K562 (cell line): ENCODE data around the gene PARS2. TPM values are rescaled to one million over a fixed set of nuclear protein-coding genes. Genes with fewer than 3 reads are reported as not detected.

Experiments
- polyA plus RNA-seq, 8 experiments: library from polyadenylated mRNA; depleted of rRNA in 4 of 8; stranded (reverse) in 5 of 8; unstranded in 3 of 8; fragments of >200 nt; fragmentation: Nextera tagmentation in 2 of 8; fragmentation: Illumina TruSeq in 1 of 8; extraction: Ambion mirVana in 2 of 8; extraction: Trizol in 1 of 8; gene quantifications; 2 replicates each; pipeline versions ENCODE4 v1.2.1 to v1.2.3, GENCODE V29; 2011 to 2014; ENCODE audit warnings: inconsistent platforms in 1 of 8, missing spikeins in 1 of 8
- total RNA-seq, 7 experiments: library from RNA; depleted of rRNA in 6 of 7; stranded (reverse); fragments of >200 nt in 6 of 7; fragmentation: Illumina TruSeq in 2 of 7; extraction: Trizol in 2 of 7; gene quantifications; 2 replicates each; pipeline versions ENCODE4 v1.2.1 to v1.2.3, GENCODE V29; 2011 to 2021; ENCODE audit warnings: low replicate concordance in 1 of 7

PARS2 gene
- total and polyA plus RNA-seq, 9 of the 15 experiments (the other 6 are each of a cell fraction or from before 2014, with no cell fraction given) = 6.3 to 12.4 (median 7.9) TPM

Other genes starting within 250 kb of the PARS2 start
Only the 7 nearest of the 8 such genes appear.
- 0.49 and 0.64 TPM in 2 replicates for gene ACOT11, start 216.3 kb downstream of the PARS2 start, total RNA-seq (2014; rRNA removed)
- gene ACOT11, start 216.3 kb downstream of the PARS2 start, total RNA-seq (2014; rRNA removed; fragmentation: Illumina TruSeq; extraction: Trizol) = 0.04 and 0.16 TPM in 2 replicates
- 0.33 and 0.64 TPM in 2 replicates for gene ACOT11, start 216.3 kb downstream of the PARS2 start, total RNA-seq (2015; rRNA removed; fragmentation: Illumina TruSeq; extraction: Trizol)
- 0.89 and 1.2 TPM in 2 replicates for gene ACOT11, start 216.3 kb downstream of the PARS2 start, total RNA-seq (2021)
- 0.31 and 2.8 TPM in 2 replicates for gene ACOT11, start 216.3 kb downstream of the PARS2 start, polyA plus RNA-seq (2011; rRNA removed)
- gene ACOT11, start 216.3 kb downstream of the PARS2 start, polyA plus RNA-seq (2014; fragmentation: Illumina TruSeq; extraction: Trizol) = 0.42 and 0.91 TPM in 2 replicates
- gene ACOT11, start 216.3 kb downstream of the PARS2 start, polyA plus RNA-seq (2014; fragmentation: Nextera tagmentation; extraction: Ambion mirVana) = not detected
- gene ACOT11, start 216.3 kb downstream of the PARS2 start, polyA plus RNA-seq (2014; rRNA removed) = 0.71 and 0.78 TPM in 2 replicates
- gene FAM151A, start 141.0 kb downstream of the PARS2 start, total RNA-seq (2014; rRNA removed) = not detected in 2 replicates
- gene FAM151A, start 141.0 kb downstream of the PARS2 start, total RNA-seq (2014; rRNA removed; fragmentation: Illumina TruSeq; extraction: Trizol) = not detected in 2 replicates
- not detected in 2 replicates for gene FAM151A, start 141.0 kb downstream of the PARS2 start, total RNA-seq (2015; rRNA removed; fragmentation: Illumina TruSeq; extraction: Trizol)
- not detected in 2 replicates for gene FAM151A, start 141.0 kb downstream of the PARS2 start, total RNA-seq (2021)
- gene FAM151A, start 141.0 kb downstream of the PARS2 start, polyA plus RNA-seq (2011; rRNA removed) = not detected in 2 replicates
- gene FAM151A, start 141.0 kb downstream of the PARS2 start, polyA plus RNA-seq (2014; fragmentation: Illumina TruSeq; extraction: Trizol) = not detected in 2 replicates
- not detected for gene FAM151A, start 141.0 kb downstream of the PARS2 start, polyA plus RNA-seq (2014; fragmentation: Nextera tagmentation; extraction: Ambion mirVana)
- not detected in 2 replicates for gene FAM151A, start 141.0 kb downstream of the PARS2 start, polyA plus RNA-seq (2014; rRNA removed)
- not detected in 2 replicates for gene MROH7, start 122.7 kb downstream of the PARS2 start, total RNA-seq (2014; rRNA removed)
- not detected in 2 replicates for gene MROH7, start 122.7 kb downstream of the PARS2 start, total RNA-seq (2014; rRNA removed; fragmentation: Illumina TruSeq; extraction: Trizol)
- gene MROH7, start 122.7 kb downstream of the PARS2 start, total RNA-seq (2015; rRNA removed; fragmentation: Illumina TruSeq; extraction: Trizol) = not detected in 2 replicates
- gene MROH7, start 122.7 kb downstream of the PARS2 start, total RNA-seq (2021) = not detected in 2 replicates
- 0.03 TPM in 1 of 2 replicates, not detected in the other for gene MROH7, start 122.7 kb downstream of the PARS2 start, polyA plus RNA-seq (2011; rRNA removed)
- gene MROH7, start 122.7 kb downstream of the PARS2 start, polyA plus RNA-seq (2014; fragmentation: Illumina TruSeq; extraction: Trizol) = not detected in 2 replicates
- not detected for gene MROH7, start 122.7 kb downstream of the PARS2 start, polyA plus RNA-seq (2014; fragmentation: Nextera tagmentation; extraction: Ambion mirVana)
- not detected in 2 replicates for gene MROH7, start 122.7 kb downstream of the PARS2 start, polyA plus RNA-seq (2014; rRNA removed)
- 36.3 and 41.1 TPM in 2 replicates for gene TTC4, start 48.7 kb downstream of the PARS2 start, total RNA-seq (2014; rRNA removed)
- gene TTC4, start 48.7 kb downstream of the PARS2 start, total RNA-seq (2014; rRNA removed; fragmentation: Illumina TruSeq; extraction: Trizol) = 66.7 and 68.3 TPM in 2 replicates
- 66.3 and 76.3 TPM in 2 replicates for gene TTC4, start 48.7 kb downstream of the PARS2 start, total RNA-seq (2015; rRNA removed; fragmentation: Illumina TruSeq; extraction: Trizol)
- gene TTC4, start 48.7 kb downstream of the PARS2 start, total RNA-seq (2021) = 42.6 and 42.8 TPM in 2 replicates
- gene TTC4, start 48.7 kb downstream of the PARS2 start, polyA plus RNA-seq (2011; rRNA removed) = 47.8 and 54.1 TPM in 2 replicates
- 52.4 and 69.9 TPM in 2 replicates for gene TTC4, start 48.7 kb downstream of the PARS2 start, polyA plus RNA-seq (2014; fragmentation: Illumina TruSeq; extraction: Trizol)
- 100 to 1,000 TPM in 1 of 2 experiments, 10 to 100 TPM in 1; 46.1 to 111 TPM for gene TTC4, start 48.7 kb downstream of the PARS2 start, polyA plus RNA-seq (2014; fragmentation: Nextera tagmentation; extraction: Ambion mirVana)
- 41.5 and 45.3 TPM in 2 replicates for gene TTC4, start 48.7 kb downstream of the PARS2 start, polyA plus RNA-seq (2014; rRNA removed)
- not detected in 2 replicates for gene TTC22, start 36.8 kb upstream of the PARS2 start, total RNA-seq (2014; rRNA removed)
- gene TTC22, start 36.8 kb upstream of the PARS2 start, total RNA-seq (2014; rRNA removed; fragmentation: Illumina TruSeq; extraction: Trizol) = not detected in 2 replicates
- not detected in 2 replicates for gene TTC22, start 36.8 kb upstream of the PARS2 start, total RNA-seq (2015; rRNA removed; fragmentation: Illumina TruSeq; extraction: Trizol)
- not detected in 2 replicates for gene TTC22, start 36.8 kb upstream of the PARS2 start, total RNA-seq (2021)
- gene TTC22, start 36.8 kb upstream of the PARS2 start, polyA plus RNA-seq (2011; rRNA removed) = 0.03 TPM in 1 of 2 replicates, not detected in the other
- gene TTC22, start 36.8 kb upstream of the PARS2 start, polyA plus RNA-seq (2014; fragmentation: Illumina TruSeq; extraction: Trizol) = not detected in 2 replicates
- gene TTC22, start 36.8 kb upstream of the PARS2 start, polyA plus RNA-seq (2014; fragmentation: Nextera tagmentation; extraction: Ambion mirVana) = under 1 TPM in 1 of 2 experiments, not detected in 1; 0.07 TPM
- 0.23 TPM in 1 of 2 replicates, not detected in the other for gene TTC22, start 36.8 kb upstream of the PARS2 start, polyA plus RNA-seq (2014; rRNA removed)
- gene DHCR24, start 122.7 kb upstream of the PARS2 start, total RNA-seq (2014; rRNA removed) = 93.5 and 113 TPM in 2 replicates
- gene DHCR24, start 122.7 kb upstream of the PARS2 start, total RNA-seq (2014; rRNA removed; fragmentation: Illumina TruSeq; extraction: Trizol) = 70.6 and 74.3 TPM in 2 replicates
- gene DHCR24, start 122.7 kb upstream of the PARS2 start, total RNA-seq (2015; rRNA removed; fragmentation: Illumina TruSeq; extraction: Trizol) = 79.9 and 82.1 TPM in 2 replicates
- 158 and 161 TPM in 2 replicates for gene DHCR24, start 122.7 kb upstream of the PARS2 start, total RNA-seq (2021)
- gene DHCR24, start 122.7 kb upstream of the PARS2 start, polyA plus RNA-seq (2011; rRNA removed) = 137 and 183 TPM in 2 replicates
- 138 and 140 TPM in 2 replicates for gene DHCR24, start 122.7 kb upstream of the PARS2 start, polyA plus RNA-seq (2014; fragmentation: Illumina TruSeq; extraction: Trizol)
- gene DHCR24, start 122.7 kb upstream of the PARS2 start, polyA plus RNA-seq (2014; fragmentation: Nextera tagmentation; extraction: Ambion mirVana) = 10 to 100 TPM; 23.4 to 29.6 TPM
- gene DHCR24, start 122.7 kb upstream of the PARS2 start, polyA plus RNA-seq (2014; rRNA removed) = 69.9 and 70.7 TPM in 2 replicates
- gene TMEM61, start 216.1 kb upstream of the PARS2 start, total RNA-seq (2014; rRNA removed) = not detected in 2 replicates
- gene TMEM61, start 216.1 kb upstream of the PARS2 start, total RNA-seq (2014; rRNA removed; fragmentation: Illumina TruSeq; extraction: Trizol) = not detected in 2 replicates
- gene TMEM61, start 216.1 kb upstream of the PARS2 start, total RNA-seq (2015; rRNA removed; fragmentation: Illumina TruSeq; extraction: Trizol) = not detected in 2 replicates
- not detected in 2 replicates for gene TMEM61, start 216.1 kb upstream of the PARS2 start, total RNA-seq (2021)
- gene TMEM61, start 216.1 kb upstream of the PARS2 start, polyA plus RNA-seq (2011; rRNA removed) = not detected in 2 replicates
- not detected in 2 replicates for gene TMEM61, start 216.1 kb upstream of the PARS2 start, polyA plus RNA-seq (2014; fragmentation: Illumina TruSeq; extraction: Trizol)
- not detected for gene TMEM61, start 216.1 kb upstream of the PARS2 start, polyA plus RNA-seq (2014; fragmentation: Nextera tagmentation; extraction: Ambion mirVana)
- gene TMEM61, start 216.1 kb upstream of the PARS2 start, polyA plus RNA-seq (2014; rRNA removed) = not detected in 2 replicates